Smooth muscle cell of the umbilical artery (primary cell): ENCODE data around the gene SNN. TPM values are rescaled to one million over a fixed set of nuclear protein-coding genes. Genes with fewer than 3 reads are reported as not detected.

Experiments used
- total RNA-seq: library from RNA; depleted of rRNA; stranded (reverse); fragments of >200 nt; gene quantifications from 2 replicates; pipeline ENCODE4 v1.2.3, GENCODE V29; 2014

The SNN gene
- 7.5 and 8.6 TPM in 2 replicates for total RNA-seq

GRCh38 chr16:11667824-11668622 is at the start of gene SNN:
TSS of gene SNN (plus strand) at chr16:11668455. CDS start at chr16:11676060, 7,605 bp downstream.

Other genes with a start within 250 kb of the SNN start
- 15.0 and 24.3 TPM in 2 replicates for gene LITAF, start 81.5 kb upstream of the SNN start, total RNA-seq
- 21.4 and 29.1 TPM in 2 replicates for gene TXNDC11, start 74.4 kb downstream of the SNN start, total RNA-seq
- gene ZC3H7A, start 128.8 kb downstream of the SNN start, total RNA-seq, result 46.6 and 68.0 TPM in 2 replicates
- gene RSL1D1, start 183.1 kb downstream of the SNN start, total RNA-seq, result 66.8 and 156 TPM in 2 replicates
- 71.6 and 154 TPM in 2 replicates for gene GSPT1, start 247.5 kb downstream of the SNN start, total RNA-seq